HG03196 (cell line): ENCODE data around the gene SPACA4.
"Not testable (repeated sequence)": the region's sequence is repeated elsewhere in the genome, so short reads cannot be mapped to it uniquely, and the experiment has no call there.

Source experiments
- ATAC-seq: cut with Tn5 transposase; IDR thresholded peaks from one replicate; pipeline ENCODE4 v1.9.1; 2021; ENCODE audit not compliant: unreplicated experiment

SPACA4 gene

DNA sequence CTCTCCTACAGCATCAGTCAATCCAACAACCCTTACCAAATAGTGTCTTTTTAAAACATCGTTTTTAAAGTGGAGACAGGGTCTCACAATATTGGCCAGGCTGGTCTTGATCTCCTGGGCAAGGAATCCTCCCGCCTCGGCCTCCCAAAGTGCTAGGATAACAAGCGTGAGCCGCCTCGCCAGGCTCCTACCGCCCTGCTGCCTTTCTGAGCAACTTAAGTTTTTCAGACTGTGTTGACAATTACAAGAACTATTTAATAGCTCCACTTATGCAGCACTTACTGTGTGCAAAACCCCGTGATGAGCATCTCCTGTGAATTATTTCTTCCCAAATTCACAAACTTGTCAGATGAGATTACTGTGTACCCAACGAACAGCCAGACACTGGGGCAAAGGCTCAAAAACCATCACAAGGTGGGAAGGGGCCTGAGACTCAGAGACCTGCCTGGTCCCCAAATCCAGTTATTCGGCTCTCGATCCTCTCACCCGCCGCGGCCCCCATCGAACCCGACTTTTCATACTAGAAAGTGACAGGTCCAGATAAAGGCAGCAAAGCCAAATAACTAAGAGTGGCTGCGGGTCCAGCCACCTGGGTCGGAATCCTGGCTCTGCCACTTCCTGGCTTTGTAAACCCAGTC is 11.9 kb downstream of the SPACA4 start:
- ATAC-seq = no peak

DNA sequence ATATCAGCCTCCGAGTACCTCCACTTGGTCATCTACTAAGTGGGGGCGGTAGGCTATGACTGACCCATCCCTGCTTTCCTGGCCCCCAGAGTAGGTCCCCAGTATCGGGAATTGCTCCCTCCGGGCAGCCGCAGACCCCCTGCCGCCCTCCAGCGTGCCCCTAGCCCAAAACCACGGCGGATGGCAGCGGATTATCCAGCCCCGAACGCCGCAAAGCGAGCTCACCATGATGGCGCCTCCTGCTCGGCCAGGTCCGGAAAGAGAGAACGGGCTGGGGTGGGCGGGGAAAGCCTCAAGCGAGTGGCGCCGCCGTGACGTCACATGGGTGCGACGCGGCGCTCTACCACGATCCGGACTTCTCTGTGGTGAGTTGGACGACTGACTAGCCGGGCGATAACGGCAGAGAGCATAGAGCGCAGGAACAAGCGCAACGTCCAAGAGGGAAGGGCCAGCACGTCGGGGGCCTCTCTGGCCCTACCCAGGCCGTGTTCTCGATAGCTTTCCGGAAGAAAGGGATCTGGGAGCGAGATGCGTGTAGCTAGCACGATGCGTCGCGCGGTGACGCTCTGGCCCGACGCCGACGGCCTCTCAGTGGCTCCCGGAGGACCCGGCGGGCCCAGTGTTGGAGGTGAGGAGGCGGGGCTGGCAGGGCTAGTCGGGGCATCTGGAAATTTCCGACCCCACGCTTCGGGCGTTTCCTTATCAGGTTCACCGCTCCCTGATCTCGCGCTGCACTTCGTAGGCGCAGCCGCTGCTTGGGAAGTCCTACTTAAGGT is 12.6 kb downstream of the SPACA4 start, which contains the start of the genes RPL18 and SPHK2:
Gene RPL18 (minus strand): TSS at position 263 of the 776 bp plus-strand sequence. CDS start 35 bp downstream, at position 228.
Gene SPHK2 (plus strand): TSS at position 591 of the 776 bp plus-strand sequence. CDS start 1,009 bp downstream, outside the sequence.
- ATAC-seq = peak; percentile 86

DNA sequence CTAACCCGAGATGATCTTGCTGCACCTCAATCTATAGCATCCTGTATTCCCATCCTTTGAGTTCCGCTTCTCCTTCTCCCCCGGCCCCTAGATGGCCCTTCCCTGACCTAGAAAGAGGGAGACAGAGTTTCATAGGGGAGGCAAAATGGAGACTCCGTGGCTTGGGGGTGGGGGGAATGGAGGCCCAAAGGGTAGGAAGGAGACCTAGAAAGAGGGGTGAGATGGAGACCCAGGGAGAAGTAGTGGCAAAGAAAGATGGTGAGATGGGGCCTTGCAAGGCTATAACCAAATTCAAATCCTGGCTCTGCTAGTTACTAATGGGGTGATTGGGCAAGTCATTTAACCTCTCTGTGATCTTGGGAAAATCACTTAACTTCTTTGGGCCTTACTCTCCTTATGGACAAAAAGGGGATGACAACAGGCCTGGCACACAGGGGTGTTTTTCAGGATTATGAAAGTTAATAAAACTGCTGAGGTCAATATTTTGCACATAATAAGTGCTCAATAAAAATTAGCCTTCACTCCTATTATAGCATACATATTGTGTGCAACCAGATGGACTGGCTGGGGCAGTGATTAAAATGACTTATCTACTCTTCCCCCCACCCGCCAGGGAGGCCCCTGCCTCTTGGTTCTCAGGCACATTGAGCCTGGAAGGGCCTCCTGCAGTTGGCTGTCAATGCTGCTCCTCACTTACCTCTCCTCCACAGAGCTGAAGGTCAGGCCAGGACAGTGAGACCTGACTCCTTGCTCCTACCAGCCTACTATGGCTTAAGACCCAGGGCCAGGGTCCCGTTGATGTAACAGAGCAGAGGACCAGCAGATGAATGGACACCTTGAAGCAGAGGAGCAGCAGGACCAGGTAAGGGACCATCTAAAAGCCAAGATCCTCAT is 13.4 kb downstream of the SPACA4 start:
- ATAC-seq = no peak

DNA sequence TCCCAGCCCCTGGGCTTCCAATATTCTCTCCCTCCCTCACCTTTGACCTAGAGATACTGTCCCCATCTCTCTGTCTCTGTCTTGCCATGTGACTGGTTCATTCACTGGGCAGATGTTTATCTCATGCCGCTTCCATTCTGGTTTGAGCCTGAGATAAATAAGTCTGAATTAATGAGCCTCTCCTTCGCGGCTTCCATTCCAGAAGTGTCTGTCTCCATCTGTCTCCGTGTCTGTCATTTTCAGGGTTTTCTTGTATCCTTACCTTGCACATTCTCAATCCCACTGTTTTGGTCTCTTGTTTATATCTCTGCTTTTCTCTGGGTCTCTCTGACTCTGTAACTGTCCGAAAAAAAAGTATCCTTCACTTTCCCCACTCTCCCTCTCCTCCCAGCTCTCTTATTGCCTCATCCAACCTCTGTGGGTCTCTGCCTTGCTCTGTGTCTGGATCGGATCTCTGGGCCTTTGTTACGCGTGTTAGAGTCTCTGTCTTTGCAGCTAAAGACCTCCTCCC is 17.1 kb downstream of the SPACA4 start:
- no peak for ATAC-seq

DNA sequence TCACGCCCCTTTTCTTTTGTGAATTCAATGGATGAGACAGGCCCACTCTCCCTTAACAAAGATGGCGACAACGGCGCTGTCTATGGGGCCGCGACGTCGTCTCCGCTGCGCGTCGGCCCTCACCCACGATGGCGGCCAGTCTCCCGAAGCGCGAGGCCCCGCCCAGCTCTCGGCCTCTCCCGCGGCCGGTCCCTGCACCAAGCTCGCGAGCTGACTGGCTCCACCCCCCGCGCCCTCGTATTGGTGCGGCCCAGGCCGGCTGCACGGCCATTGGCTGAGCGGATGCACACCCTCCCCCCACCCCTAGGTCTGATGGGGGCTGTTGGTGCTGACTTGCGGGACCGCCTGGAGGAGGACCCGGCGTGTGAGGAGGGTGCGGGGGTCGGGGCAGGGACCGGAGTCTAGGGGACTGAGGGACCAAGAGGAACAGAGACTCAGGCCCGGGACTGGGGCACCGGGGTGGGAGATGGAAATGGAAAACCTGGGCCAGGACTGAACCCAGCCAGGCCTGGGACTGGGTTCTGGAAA is 17.6 kb downstream of the SPACA4 start:
- peak; percentile 40 for ATAC-seq

DNA sequence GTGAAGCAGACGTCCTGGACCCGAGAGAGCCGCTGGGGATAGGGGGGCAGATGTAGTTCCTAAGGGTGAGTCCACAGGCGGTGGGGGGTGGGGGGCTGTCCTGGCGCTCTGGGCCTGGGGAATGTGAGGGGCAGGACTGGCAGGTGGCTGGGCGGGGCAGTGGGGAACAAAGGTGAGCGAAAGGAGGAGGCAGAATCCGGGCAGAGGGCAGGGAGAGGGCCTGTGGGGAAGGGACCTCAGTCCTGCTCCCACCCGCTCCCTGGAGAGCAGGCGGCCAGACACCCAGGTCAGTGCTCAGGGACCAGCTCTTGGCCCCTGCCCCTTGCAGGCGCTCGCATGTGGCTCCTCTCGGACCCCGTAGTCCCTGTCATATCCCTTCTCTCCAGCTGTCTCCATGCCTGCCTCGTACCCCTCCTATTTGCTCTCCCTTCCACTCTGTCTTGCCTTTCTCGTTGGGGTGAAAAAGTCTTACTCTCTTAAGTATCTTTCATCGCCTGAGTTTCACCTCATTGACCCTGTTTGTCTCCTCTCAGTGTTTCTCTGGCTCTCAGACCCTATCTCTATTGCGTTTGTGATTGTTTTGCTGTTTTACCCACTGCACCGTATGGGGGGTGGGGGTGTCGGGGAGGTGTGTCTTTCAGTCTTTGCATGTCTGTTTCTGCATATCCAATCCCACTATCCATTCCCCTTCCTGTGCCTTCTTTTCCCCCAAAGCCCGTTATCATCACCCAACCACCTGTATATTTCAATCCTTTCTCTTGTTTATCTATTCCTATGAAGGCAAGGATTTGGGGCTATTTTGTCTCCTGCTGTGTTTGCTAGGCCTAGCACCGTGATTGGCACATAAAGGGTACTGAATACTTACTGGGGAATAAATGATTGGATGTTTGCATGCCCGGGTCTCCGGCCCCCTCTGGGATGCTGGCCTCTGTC is 18.5 kb downstream of the SPACA4 start:
- no peak for ATAC-seq

DNA sequence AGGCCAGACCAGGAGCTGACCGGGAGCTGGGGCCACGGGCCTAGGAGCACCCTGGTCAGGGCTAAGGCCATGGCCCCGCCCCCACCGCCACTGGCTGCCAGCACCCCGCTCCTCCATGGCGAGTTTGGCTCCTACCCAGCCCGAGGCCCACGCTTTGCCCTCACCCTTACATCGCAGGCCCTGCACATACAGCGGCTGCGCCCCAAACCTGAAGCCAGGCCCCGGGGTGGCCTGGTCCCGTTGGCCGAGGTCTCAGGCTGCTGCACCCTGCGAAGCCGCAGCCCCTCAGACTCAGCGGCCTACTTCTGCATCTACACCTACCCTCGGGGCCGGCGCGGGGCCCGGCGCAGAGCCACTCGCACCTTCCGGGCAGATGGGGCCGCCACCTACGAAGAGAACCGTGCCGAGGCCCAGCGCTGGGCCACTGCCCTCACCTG is 19.4 kb downstream of the SPACA4 start:
- ATAC-seq = no peak

DNA sequence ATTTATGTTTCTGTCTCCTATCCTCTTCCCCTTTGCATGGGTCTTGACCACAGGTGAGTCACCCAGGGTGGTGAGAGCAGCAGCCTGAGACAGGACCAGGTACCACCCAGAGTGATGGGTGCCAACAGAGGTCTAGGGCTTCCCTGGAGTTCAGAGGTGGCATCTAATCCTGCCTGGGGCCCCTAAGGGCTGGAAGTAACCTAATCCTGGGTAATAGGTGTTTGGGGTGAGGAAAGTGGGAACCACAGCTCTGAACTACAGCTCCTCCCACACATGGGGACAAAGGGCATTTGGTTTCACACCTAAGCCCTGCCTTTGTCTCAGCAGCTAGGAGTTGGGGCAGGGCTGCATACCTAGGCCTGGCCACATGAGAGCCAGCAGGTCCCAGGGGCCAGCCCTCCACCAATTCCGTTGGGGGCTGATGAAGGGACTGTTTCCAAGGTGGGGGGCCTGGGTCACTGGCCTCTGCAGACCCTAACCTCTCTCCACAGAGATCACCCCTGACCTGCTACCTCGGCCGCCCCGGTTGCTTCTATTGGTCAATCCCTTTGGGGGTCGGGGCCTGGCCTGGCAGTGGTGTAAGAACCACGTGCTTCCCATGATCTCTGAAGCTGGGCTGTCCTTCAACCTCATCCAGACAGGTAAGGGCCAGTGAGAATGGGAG is 20.8 kb downstream of the SPACA4 start:
- no peak for ATAC-seq

DNA sequence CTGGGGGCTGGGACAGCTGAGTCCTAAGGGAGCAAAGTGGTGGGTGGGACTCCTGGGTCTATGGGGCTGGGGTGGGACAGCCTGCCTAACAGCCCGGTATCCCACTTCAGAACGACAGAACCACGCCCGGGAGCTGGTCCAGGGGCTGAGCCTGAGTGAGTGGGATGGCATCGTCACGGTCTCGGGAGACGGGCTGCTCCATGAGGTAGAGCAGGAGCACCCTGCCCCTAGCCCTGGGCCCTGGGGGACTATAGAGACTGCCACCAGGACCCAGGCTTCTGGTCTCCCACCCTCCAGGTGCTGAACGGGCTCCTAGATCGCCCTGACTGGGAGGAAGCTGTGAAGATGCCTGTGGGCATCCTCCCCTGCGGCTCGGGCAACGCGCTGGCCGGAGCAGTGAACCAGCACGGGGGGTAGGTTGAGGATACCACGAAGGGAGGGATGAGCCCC is 21.3 kb downstream of the SPACA4 start:
- ATAC-seq = no peak

DNA sequence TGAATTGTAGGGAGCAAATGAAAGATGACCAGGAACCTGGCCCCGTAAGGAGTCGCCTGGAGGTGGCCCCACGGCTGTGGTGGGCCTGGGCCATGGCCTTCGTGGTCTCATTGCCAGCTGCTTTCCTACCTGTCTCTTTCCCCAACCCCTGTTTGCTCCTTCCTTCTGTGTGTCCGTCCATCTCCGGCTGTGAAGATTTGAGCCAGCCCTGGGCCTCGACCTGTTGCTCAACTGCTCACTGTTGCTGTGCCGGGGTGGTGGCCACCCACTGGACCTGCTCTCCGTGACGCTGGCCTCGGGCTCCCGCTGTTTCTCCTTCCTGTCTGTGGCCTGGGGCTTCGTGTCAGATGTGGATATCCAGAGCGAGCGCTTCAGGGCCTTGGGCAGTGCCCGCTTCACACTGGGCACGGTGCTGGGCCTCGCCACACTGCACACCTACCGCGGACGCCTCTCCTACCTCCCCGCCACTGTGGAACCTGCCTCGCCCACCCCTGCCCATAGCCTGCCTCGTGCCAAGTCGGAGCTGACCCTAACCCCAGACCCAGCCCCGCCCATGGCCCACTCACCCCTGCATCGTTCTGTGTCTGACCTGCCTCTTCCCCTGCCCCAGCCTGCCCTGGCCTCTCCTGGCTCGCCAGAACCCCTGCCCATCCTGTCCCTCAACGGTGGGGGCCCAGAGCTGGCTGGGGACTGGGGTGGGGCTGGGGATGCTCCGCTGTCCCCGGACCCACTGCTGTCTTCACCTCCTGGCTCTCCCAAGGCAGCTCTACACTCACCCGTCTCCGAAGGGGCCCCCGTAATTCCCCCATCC is 22.1 kb downstream of the SPACA4 start:
- ATAC-seq = no peak

DNA sequence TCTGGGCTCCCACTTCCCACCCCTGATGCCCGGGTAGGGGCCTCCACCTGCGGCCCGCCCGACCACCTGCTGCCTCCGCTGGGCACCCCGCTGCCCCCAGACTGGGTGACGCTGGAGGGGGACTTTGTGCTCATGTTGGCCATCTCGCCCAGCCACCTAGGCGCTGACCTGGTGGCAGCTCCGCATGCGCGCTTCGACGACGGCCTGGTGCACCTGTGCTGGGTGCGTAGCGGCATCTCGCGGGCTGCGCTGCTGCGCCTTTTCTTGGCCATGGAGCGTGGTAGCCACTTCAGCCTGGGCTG is 22.7 kb downstream of the SPACA4 start:
- ATAC-seq = no peak

DNA sequence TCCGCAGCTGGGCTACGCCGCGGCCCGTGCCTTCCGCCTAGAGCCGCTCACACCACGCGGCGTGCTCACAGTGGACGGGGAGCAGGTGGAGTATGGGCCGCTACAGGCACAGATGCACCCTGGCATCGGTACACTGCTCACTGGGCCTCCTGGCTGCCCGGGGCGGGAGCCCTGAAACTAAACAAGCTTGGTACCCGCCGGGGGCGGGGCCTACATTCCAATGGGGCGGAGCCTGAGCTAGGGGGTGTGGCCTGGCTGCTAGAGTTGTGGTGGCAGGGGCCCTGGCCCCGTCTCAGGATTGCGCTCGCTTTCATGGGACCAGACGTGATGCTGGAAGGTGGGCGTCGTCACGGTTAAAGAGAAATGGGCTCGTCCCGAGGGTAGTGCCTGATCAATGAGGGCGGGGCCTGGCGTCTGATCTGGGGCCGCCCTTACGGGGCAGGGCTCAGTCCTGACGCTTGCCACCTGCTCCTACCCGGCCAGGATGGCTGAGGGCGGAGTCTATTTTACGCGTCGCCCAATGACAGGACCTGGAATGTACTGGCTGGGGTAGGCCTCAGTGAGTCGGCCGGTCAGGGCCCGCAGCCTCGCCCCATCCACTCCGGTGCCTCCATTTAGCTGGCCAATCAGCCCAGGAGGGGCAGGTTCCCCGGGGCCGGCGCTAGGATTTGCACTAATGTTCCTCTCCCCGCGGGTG is 23.2 kb downstream of the SPACA4 start:
- no peak for ATAC-seq

DNA sequence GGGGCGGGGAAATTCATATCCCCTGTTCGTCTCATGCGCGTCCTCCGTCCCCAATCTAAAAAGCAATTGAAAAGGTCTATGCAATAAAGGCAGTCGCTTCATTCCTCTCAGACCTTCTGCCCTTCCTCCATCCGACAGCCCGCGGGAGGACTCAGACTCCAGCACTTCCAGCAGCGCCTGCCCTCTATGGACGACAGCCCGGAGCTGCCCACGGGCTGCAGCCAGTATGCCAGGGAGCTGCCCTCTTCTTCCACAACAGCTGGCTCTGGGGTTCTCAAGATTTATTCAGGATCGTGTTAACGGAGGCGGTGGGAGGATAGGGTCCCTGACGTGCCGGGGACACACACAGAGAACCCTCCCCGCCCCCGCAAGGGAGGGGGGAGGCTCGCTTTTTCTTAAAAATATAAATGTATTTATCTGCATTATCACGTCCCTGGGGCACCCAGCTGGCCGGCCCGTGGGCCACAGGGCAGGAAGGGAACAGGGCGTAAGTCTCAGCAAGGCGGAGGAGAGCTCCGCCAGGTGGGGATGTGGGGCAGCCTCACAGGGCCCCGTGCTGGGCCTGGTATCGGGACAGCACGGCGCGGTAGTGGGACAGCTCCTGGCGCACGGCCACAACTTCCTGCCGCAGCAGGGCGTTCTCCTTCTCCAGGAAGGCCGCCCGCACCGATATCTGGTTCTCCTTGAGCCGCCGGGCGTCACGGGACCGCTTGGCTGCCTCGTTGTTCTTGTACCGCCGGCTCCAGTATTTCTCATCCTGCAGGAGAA is 23.9 kb downstream of the SPACA4 start:
- ATAC-seq = no peak

DNA sequence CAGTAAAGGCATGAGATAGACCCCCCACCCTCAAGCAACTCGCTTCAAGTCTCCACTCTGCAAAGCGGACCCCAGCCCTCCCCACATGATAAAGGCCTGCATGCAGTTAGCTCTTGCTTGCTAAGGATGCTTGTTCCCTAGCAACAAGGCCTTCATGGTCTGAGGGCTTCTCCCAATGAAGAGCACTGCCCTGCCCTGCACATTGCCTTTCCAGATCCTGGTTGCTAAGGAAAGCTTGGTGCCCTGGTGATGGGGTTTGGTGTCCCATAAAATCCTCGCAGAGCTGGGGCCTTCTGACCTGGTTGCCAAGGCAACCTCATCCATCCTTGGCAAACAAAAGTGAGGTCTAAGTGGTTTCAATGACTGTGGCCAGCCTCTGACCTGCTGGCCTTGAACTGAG is 24.7 kb downstream of the SPACA4 start:
- no peak for ATAC-seq

DNA sequence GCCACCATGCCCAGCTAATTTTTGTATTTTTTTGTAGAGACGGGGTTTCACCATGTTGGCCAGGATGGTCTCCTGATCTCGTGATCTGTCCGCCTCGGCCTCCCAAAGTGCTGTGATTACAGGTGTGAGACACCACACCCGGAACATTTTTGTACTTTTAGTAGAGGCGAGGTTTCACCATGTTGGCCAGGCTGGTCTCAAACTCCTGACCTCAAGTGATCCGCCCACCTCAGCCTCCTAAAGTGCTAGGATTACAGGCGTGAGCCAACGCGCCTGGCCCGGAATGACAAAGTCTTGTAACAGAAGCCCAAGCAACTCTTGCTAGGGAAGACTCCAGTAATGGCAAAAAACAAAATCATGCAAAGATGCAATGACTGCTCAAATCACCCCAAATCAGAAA is 25.7 kb downstream of the SPACA4 start:
- ATAC-seq = not testable (repeated sequence)

DNA sequence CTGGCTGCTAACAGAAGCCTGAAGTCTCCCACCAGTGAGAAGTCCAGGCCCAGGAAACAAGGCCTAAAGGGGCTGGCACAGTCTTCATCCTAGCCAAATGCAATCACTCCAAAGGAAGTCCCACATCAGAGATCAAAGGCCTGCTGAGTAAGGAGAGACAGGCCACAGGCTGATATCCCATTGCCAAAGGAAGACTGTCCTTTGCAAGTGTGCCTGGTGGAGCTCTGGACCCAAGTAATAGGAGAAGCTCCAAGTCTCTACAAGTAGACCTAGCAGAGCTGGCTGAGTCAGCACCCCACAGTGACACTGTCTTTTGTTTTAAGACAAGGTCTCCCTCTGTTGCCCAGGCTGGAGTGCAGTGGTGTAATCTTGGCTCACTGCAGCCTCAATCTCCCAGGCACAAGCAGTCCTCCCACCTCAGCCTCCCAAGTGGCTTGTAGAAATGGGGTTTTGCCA is 26.2 kb downstream of the SPACA4 start:
- ATAC-seq = no peak
